HepG2 (cell line): Measurements from ENCODE around the gene UBE2M. TPM values are rescaled to one million over a fixed set of nuclear protein-coding genes. Genes with fewer than 3 reads are reported as not detected.
A peak's percentile ranks its signal among the peaks of the same experiment; 100 is the strongest.

Experiments
- CCDC6 ChIP-seq: sonication (generic); formaldehyde crosslinking; IDR thresholded peaks from 2 replicates; pipeline ENCODE4 v1.8.1; 2022; ENCODE audit warnings: mild to moderate bottlenecking, missing genetic modification reagents, moderate library complexity
- DZIP1 ChIP-seq: sonication (generic); formaldehyde crosslinking; IDR thresholded peaks from 2 replicates; pipeline ENCODE4 v1.5.0; 2020; ENCODE audit warnings: mild to moderate bottlenecking, missing genetic modification reagents
- GMEB2 ChIP-seq: IDR thresholded peaks from 2 replicates; pipeline ENCODE4 v1.6.1; 2016; ENCODE audit warnings: missing biosample characterization, missing genetic modification reagents, low read depth
- HNRNPLL ChIP-seq: fragments of 200-400 bp; formaldehyde crosslinking; IDR thresholded peaks from 2 replicates; pipeline ENCODE4 v1.6.1; 2017; ENCODE audit warnings: mild to moderate bottlenecking, low read depth, low read length; ENCODE audit not compliant: poor library complexity, severe bottlenecking
- KDM3A ChIP-seq: IDR thresholded peaks from 2 replicates; pipeline ENCODE4 v1.6.1; 2018; ENCODE audit warnings: low read depth, missing compliant biosample characterization
- MAFF ChIP-seq: IDR thresholded peaks from 2 replicates; pipeline ENCODE4 v1.6.1; 2011; ENCODE audit warnings: low read depth, low read length, improper control_type of control experiment
- NKX3-1 ChIP-seq: sonication (generic); formaldehyde crosslinking; IDR thresholded peaks from 2 replicates; pipeline ENCODE4 v1.5.0; 2020; ENCODE audit warnings: missing genetic modification reagents
- PHF8 ChIP-seq: sonication (generic); formaldehyde crosslinking; IDR thresholded peaks from 2 replicates; pipeline ENCODE4 v1.5.0; 2020; ENCODE audit warnings: missing genetic modification reagents
- RCOR2 ChIP-seq: IDR thresholded peaks from 2 replicates; pipeline ENCODE4 v1.6.1; 2016; ENCODE audit warnings: missing biosample characterization, missing genetic modification reagents
- SALL1 ChIP-seq: sonication (generic); formaldehyde crosslinking; IDR thresholded peaks from 2 replicates; pipeline ENCODE4 v1.8.0; 2022; ENCODE audit warnings: mild to moderate bottlenecking, missing genetic modification reagents
- THYN1 ChIP-seq: sonication (generic); formaldehyde crosslinking; IDR thresholded peaks from 2 replicates; pipeline ENCODE4 v1.8.1; 2023; ENCODE audit warnings: low read depth, mild to moderate bottlenecking, moderate library complexity, missing genetic modification reagents, borderline replicate concordance
- WIZ ChIP-seq: sonication (generic); formaldehyde crosslinking; IDR thresholded peaks from 2 replicates; pipeline ENCODE4 v1.5.1; 2020; ENCODE audit warnings: mild to moderate bottlenecking, missing genetic modification reagents
- ZBTB33 ChIP-seq: sonication (generic); formaldehyde crosslinking; IDR thresholded peaks from 2 replicates; pipeline ENCODE4 v1.4.0; 2020; ENCODE audit warnings: missing genetic modification reagents
- ZBTB42 ChIP-seq: sonication (generic); formaldehyde crosslinking; IDR thresholded peaks from 2 replicates; pipeline ENCODE4 v1.5.0; 2020; ENCODE audit warnings: mild to moderate bottlenecking, missing genetic modification reagents
- polyA plus RNA-seq, 8 experiments: library from polyadenylated mRNA; depleted of rRNA in 3 of 8; stranded (reverse) in 7 of 8; unstranded in 1 of 8; fragments of >200 nt; fragmentation: Illumina TruSeq in 4 of 8; extraction: Trizol in 4 of 8; gene quantifications; 2 replicates each; pipeline versions ENCODE4 v1.2.1 to v1.2.3, GENCODE V29; 2011 to 2016; ENCODE audit warnings: low read depth in 4 of 8, missing spikeins in 1 of 8, mixed read lengths in 1 of 8; ENCODE audit not compliant: insufficient read depth in 1 of 8
- total RNA-seq, 5 experiments: library from RNA; depleted of rRNA; stranded (reverse); fragments of >200 nt; fragmentation: Illumina TruSeq; extraction: Trizol; gene quantifications; 2 replicates each; pipeline ENCODE4 v1.2.3, GENCODE V29; 2016; ENCODE audit warnings: low read depth in 1 of 5
- TF ChIP-seq, protein P1 (sequence below), 2 experiments: fragments of 450-650 bp in 1 of 2; sonication (generic) in 1 of 2; formaldehyde crosslinking; IDR thresholded peaks; 2 replicates each; pipeline versions ENCODE4 v1.5.0 to v1.8.0; 2020 to 2022; ENCODE audit warnings: mild to moderate bottlenecking in 1 of 2, missing genetic modification reagents in 1 of 2
- TF ChIP-seq, protein P2 (sequence below): sonication (generic); formaldehyde crosslinking; IDR thresholded peaks from 2 replicates; pipeline ENCODE4 v1.4.0; 2020; ENCODE audit warnings: missing genetic modification reagents, borderline replicate concordance

UBE2M gene
- total and polyA plus RNA-seq, 2 of the 13 experiments (the other 11 are each of a cell fraction or from before 2014, with no cell fraction given): 36.2 to 50.3 TPM

DNA sequence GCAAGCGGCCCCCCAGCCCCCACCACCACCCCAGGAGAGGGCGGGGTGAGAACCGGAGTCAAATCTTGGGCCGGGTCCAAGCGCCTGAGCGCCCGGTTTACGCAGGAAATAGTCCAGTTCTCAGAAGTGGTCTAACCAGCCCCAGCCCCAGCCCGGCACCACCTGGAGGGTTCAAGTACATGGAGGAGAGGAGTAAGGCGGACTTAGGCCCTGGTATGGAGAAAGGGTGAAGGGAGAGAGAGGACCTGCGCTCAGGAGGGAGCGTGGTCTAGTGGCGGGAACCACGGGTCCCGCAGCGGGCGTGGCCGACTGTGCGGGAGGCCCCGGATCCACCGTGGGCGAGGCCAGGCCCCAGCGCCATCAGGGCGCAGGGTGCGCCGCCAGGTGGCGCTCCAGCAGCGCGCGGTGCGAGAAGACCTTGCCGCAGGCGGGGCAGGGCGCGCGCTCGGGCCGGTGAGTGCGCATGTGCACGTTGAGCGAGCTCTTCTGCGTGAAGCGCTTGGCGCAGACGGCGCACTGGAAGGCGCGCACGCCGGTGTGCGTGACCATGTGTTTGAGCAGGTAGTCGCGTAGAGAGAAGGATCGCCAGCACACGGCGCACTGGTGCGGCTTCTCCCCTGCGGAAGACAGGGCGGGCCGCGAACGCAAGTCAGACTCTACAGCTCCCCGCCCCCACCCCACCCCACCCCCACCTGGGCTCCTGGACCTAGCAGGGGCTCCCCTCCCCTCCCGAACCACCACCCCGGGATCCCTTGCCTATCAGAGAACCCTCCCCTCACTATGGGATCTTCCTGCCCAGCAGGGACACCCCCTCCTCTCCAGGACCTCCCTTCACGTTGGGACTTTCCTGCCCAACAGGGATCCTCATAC, 44.5 kb downstream of the UBE2M start (continued):
- TF ChIP-seq GMEB2: peak; percentile 88
- no peak for TF ChIP-seq MAFF
- TF ChIP-seq NKX3-1 (CRISPR knock-in tag): no peak; the same call in 1 of the 2 replicates
- no peak for TF ChIP-seq THYN1
- TF ChIP-seq, protein P1, sequence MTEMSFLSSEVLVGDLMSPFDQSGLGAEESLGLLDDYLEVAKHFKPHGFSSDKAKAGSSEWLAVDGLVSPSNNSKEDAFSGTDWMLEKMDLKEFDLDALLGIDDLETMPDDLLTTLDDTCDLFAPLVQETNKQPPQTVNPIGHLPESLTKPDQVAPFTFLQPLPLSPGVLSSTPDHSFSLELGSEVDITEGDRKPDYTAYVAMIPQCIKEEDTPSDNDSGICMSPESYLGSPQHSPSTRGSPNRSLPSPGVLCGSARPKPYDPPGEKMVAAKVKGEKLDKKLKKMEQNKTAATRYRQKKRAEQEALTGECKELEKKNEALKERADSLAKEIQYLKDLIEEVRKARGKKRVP (CRISPR knock-in tag; IDR thresholded peaks at IDR 0.05): no peak
- TF ChIP-seq HNRNPLL: peak; percentile 99
- TF ChIP-seq KDM3A (CRISPR knock-in tag): peak; percentile 67; the same call in 1 of the 2 replicates
- no peak for TF ChIP-seq DZIP1 (CRISPR knock-in tag)
- TF ChIP-seq RCOR2 (CRISPR knock-in tag): no peak
- peak; percentile 93; the same call in 1 of the 2 replicates for TF ChIP-seq CCDC6 (CRISPR knock-in tag)
- no peak for TF ChIP-seq WIZ (CRISPR knock-in tag)
- no peak for TF ChIP-seq ZBTB42 (CRISPR knock-in tag)
- TF ChIP-seq PHF8: peak; percentile 55
- peak; percentile 85 for TF ChIP-seq SALL1 (CRISPR knock-in tag)
- peak; percentile 75 for TF ChIP-seq ZBTB33 (CRISPR knock-in tag)
- TF ChIP-seq, protein P2, sequence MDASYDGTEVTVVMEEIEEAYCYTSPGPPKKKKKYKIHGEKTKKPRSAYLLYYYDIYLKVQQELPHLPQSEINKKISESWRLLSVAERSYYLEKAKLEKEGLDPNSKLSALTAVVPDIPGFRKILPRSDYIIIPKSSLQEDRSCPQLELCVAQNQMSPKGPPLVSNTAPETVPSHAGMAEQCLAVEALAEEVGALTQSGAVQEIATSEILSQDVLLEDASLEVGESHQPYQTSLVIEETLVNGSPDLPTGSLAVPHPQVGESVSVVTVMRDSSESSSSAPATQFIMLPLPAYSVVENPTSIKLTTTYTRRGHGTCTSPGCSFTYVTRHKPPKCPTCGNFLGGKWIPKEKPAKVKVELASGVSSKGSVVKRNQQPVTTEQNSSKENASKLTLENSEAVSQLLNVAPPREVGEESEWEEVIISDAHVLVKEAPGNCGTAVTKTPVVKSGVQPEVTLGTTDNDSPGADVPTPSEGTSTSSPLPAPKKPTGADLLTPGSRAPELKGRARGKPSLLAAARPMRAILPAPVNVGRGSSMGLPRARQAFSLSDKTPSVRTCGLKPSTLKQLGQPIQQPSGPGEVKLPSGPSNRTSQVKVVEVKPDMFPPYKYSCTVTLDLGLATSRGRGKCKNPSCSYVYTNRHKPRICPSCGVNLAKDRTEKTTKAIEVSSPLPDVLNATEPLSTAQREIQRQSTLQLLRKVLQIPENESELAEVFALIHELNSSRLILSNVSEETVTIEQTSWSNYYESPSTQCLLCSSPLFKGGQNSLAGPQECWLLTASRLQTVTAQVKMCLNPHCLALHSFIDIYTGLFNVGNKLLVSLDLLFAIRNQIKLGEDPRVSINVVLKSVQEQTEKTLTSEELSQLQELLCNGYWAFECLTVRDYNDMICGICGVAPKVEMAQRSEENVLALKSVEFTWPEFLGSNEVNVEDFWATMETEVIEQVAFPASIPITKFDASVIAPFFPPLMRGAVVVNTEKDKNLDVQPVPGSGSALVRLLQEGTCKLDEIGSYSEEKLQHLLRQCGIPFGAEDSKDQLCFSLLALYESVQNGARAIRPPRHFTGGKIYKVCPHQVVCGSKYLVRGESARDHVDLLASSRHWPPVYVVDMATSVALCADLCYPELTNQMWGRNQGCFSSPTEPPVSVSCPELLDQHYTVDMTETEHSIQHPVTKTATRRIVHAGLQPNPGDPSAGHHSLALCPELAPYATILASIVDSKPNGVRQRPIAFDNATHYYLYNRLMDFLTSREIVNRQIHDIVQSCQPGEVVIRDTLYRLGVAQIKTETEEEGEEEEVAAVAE (CRISPR knock-in tag): no peak
